A673 (cell line): ENCODE results near the gene RUNX2. TPM values are rescaled to one million over a fixed set of nuclear protein-coding genes. Genes with fewer than 3 reads are reported as not detected.

ENCODE experiments used
- BruUV-seq: library from RNA; stranded (reverse); fragments of 400-500 nt; replicated peaks from 2 replicates; lab custom pipeline; 2021; lab: Mats Ljungman, UMichigan
- CTCF ChIA-PET: fragments of 300-600 bp; sonication (Branson Sonifier 250); formaldehyde crosslinking; loops from one replicate; lab custom pipeline; 2022; ENCODE audit warnings: antibody characterized with exemption; lab: Charles Lee
- POLR2A ChIA-PET: fragments of 300-600 bp; sonication (Branson Sonifier 250); formaldehyde crosslinking; loops from one replicate; lab custom pipeline; 2022; ENCODE audit warnings: antibody characterized with exemption; ENCODE audit not compliant: low non-redundant PET; lab: Charles Lee
- DNase-seq: peaks from one replicate; pipeline ENCODE4 v3.0.0-alpha.2; 2015; ENCODE audit warnings: low spot score
- H3K27ac ChIP-seq: fragments of 200-600 bp; sonication (generic); 2 replicates; pipeline ENCODE4 v1.5.1; 2016; ENCODE audit warnings: mixed run types, low read depth, mild to moderate bottlenecking, mixed read lengths, antibody characterized with exemption, low read length; ENCODE audit not compliant: poor library complexity, severe bottlenecking
- H3K27me3 ChIP-seq: fragments of 200-600 bp; sonication (generic); replicated peaks from 2 replicates; pipeline ENCODE4 v1.6.1; 2017; ENCODE audit warnings: mixed run types, low read depth, mild to moderate bottlenecking, mixed read lengths, antibody characterized with exemption, low read length; ENCODE audit not compliant: insufficient read depth, poor library complexity
- H3K36me3 ChIP-seq: fragments of 200-600 bp; sonication (generic); 2 replicates; pipeline ENCODE4 v1.6.1; 2016; ENCODE audit warnings: mixed run types, mild to moderate bottlenecking, mixed read lengths, antibody characterized with exemption, low read length; ENCODE audit not compliant: insufficient read depth, poor library complexity, severe bottlenecking
- H3K4me1 ChIP-seq: fragments of 200-600 bp; sonication (generic); 2 replicates; pipeline ENCODE4 v1.6.1; 2017; ENCODE audit warnings: mixed run types, mild to moderate bottlenecking, mixed read lengths, antibody characterized with exemption, low read length; ENCODE audit not compliant: insufficient read depth, poor library complexity, severe bottlenecking
- H3K4me3 ChIP-seq: fragments of 200-600 bp; sonication (generic); 2 replicates; pipeline ENCODE4 v1.5.1; 2016; ENCODE audit warnings: low read depth, mixed run types, mild to moderate bottlenecking, mixed read lengths, low read length; ENCODE audit not compliant: poor library complexity, severe bottlenecking
- H3K9me3 ChIP-seq: fragments of 200-600 bp; sonication (generic); 2 replicates; pipeline ENCODE4 v1.6.1; 2016; ENCODE audit warnings: mixed run types, low read depth, mild to moderate bottlenecking, mixed read lengths, antibody characterized with exemption, low read length; ENCODE audit not compliant: poor library complexity, severe bottlenecking
- CTCF ChIP-seq: fragments of 300-800, 200-600 bp; sonication (generic); conservative IDR thresholded peaks from 2 replicates; pipeline ENCODE4 v1.5.1; 2017; ENCODE audit warnings: low read depth, mild to moderate bottlenecking, antibody characterized with exemption, low read length, moderate library complexity, mixed read lengths
- EZH2 ChIP-seq: fragments of 200-600 bp; sonication (generic); IDR thresholded peaks from 2 replicates; pipeline ENCODE4 v1.6.1; 2017; ENCODE audit warnings: borderline replicate concordance, low read depth, mild to moderate bottlenecking, mixed read lengths, antibody characterized with exemption, low read length; ENCODE audit not compliant: poor library complexity, severe bottlenecking
- intact Hi-C: fragments of 100-400 bp; cut with micrococcal nuclease; formaldehyde crosslinking; loops from one replicate; pipeline ENCODE4 v1.10.0; 2022; ENCODE audit not compliant: unreplicated experiment
- total RNA-seq: library from RNA; stranded (reverse); gene quantifications from 2 replicates; pipeline ENCODE4 v1.2.3, GENCODE V29; 2021

RUNX2 gene
- total RNA-seq, 1 experiment from 2014 or later: 4.9 TPM

GRCh38 chr6:45486736-45487135 lies 158.6 kb downstream of the RUNX2 start:
- CTCF ChIA-PET: no interaction called here
- intact Hi-C loops: no loop called here

DNA sequence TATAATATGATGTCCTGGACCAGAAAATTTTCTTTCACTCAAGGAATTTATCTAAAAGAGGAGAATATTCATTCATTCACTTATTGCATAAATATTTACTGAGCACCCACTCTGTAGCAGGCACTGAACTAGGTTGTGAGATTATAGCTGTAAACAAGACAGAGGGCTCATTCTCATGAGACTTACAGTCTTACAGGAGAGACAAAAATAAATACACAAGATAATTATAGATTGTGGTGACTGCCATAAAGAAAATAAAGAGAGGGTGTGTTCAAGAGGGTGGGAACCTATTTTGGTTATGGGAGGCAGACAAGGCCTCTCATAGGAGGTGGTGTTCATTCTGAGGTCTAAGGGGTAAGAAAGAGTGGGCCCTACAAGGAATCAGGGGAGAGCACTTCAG lies 159.5 kb downstream of the RUNX2 start:
- ChIA-PET CTCF (no interaction called here), POLR2A (no interaction called here)
- Histone ChIP-seq H3K4me3 (no peak overlapping the region), H3K36me3 (no peaks in the 10 kb centered on the region), H3K9me3 (no peaks in the 10 kb centered on the region), H3K27me3 (no peaks in the 10 kb centered on the region), H3K4me1 (peaks cover 10% of the 10 kb centered on the region), H3K27ac (no peak overlapping the region)
- no TSS peak for BruUV-seq
- TF ChIP-seq EZH2: no peak
- no peak for TF ChIP-seq CTCF
- intact Hi-C loops: no loop called here
- DNase-seq: no peak

More at GRCh38 chr6:45486736-45487135, 158.6 kb downstream of the RUNX2 start:
- H3K9me3 ChIP-seq: no peaks in the 10 kb centered on the region
- TF ChIP-seq CTCF (no peak), EZH2 (no peak)
- H3K4me1 ChIP-seq: peaks cover 19% of the 10 kb centered on the region
- no peaks in the 10 kb centered on the region for H3K36me3 ChIP-seq
- H3K27ac ChIP-seq: no peak overlapping the region
- POLR2A ChIA-PET: no interaction called here
- BruUV-seq: no TSS peak
- no peak overlapping the region for H3K4me3 ChIP-seq
- no peak for DNase-seq
- no peaks in the 10 kb centered on the region for H3K27me3 ChIP-seq

GRCh38 chr6:45488269-45488668 lies 160.1 kb downstream of the RUNX2 start:
- Histone ChIP-seq H3K4me3 (no peak overlapping the region), H3K36me3 (no peaks in the 10 kb centered on the region)
- CTCF ChIA-PET: no interaction called here

More at GRCh38 chr6:45488269-45488668, 160.1 kb downstream of the RUNX2 start:
- Histone ChIP-seq H3K27ac (no peak overlapping the region), H3K27me3 (no peaks in the 10 kb centered on the region), H3K4me1 (peaks cover 4% of the 10 kb centered on the region), H3K9me3 (no peaks in the 10 kb centered on the region)
- no TSS peak for BruUV-seq
- no peak for TF ChIP-seq CTCF
- TF ChIP-seq EZH2: no peak
- intact Hi-C loops: no loop called here
- no peak for DNase-seq
- POLR2A ChIA-PET: no interaction called here
